Right ventricle myocardium superior (tissue), 1 donor: ENCODE measurements around the gene LINGO1. TPM values are rescaled to one million over a fixed set of nuclear protein-coding genes. Genes with fewer than 3 reads are reported as not detected.

Experiments used
- ATAC-seq: fragments of 200-7000 bp; cut with Tn5 transposase; one replicate; pipeline ENCODE4 v1.9.1; 2020; ENCODE audit warnings: mild to moderate bottlenecking; ENCODE audit not compliant: poor library complexity
- DNase-seq: peaks from one replicate; pipeline ENCODE4 v3.0.0-alpha.2; 2020
- intact Hi-C: fragments of 100-400 bp; cut with DNase I; formaldehyde crosslinking; loops from one replicate; pipeline ENCODE4 v1.11.2; 2022
- total RNA-seq: library from RNA; stranded (reverse); fragmentation: NEBNext Ultra II Directional; extraction: Animal tissue kit (Norgen Biotek cat#: 25700); gene quantifications from one replicate; pipeline ENCODE4 v1.2.1, GENCODE V29; 2021
- donor health status: DM: no; HTN: yes; CAD: no; lungs with severe emphysema.

The LINGO1 gene
- total RNA-seq, 1 donor from 2014 or later = 0.81 TPM

DNA sequence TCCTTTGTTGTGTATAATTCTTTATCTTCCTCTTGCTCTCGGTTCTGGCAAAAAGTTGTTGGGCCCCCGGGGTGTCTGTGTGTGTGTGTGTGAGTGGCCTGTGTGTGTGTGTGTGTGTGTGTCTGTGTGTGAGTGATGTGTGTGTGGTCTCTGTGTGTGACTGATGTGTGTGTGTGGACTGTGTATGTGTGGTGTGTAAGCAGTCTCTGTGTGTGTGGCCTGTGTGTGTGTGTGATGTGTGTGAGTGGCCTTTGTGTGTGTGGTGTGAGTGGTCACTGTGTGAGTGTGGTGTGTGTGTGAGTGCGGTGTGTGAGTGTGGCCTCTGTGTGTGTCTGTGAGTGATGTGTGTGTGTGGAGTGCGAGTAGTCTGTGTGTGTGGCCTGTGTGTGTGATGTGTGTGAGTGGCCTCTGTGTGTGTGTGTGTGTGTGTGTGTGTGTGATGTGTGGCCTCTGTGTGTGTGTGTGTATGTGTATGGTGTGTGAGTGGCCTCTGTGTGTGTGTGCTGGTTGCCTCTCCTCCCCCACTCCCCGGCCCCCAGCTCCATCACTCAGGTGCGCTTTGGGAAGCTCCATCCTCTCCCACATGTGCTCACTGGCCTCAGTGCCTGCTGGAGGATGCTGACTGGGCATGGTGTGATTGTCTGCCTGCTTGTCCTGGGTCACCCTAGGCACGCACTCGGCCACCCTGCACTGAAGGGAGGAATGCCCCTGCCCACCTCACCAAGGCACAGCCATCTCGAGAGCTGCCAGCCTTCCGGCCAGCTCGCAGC lies 8.8 kb downstream of the LINGO1 start:
- no peak for DNase-seq
- no peak for ATAC-seq

DNA sequence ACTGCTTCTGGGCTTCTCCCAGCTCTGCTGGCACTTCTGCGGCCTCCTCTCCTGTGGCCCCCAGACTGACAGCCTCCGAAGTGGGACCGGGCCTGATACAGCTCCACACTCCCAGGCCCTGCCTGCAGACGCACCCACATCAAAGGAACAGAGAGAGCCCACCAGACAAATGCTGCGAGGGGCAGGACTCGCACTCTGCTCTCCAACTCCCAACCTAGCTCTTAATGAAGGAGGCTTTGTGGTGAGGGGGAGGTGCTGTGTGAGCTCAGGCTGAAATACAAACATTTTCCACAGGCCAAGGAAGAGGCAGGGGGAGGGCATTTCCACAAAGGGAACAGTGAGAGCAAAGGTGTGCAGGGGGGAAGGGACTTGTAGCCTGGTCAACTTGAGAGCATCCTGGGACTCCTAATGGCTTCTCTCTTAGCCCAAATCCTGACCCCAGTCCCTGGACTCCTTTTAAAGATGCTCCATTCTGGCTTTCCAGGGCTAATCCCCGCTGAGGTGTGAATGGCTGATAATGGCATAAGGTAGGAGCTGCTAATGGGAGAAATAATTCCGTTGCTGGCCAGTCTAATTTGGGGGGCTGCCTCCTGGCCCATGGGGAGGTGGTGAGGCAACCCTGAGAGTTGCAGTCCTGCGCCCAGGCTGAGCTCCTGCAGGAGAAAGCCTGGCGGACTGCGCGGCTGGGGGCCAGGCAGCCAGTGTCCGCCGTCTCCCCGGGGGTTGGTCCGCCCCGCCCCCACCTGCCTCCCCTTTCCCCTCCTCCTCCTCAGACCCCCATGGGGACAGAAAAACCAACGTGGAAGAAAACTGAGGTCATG lies 9.6 kb downstream of the LINGO1 start:
- ATAC-seq = no peak
- intact Hi-C loops = no loop called here

More for the DNA sequence above, 8.8 kb downstream of the LINGO1 start:
- intact Hi-C loops = no loop called here

DNA sequence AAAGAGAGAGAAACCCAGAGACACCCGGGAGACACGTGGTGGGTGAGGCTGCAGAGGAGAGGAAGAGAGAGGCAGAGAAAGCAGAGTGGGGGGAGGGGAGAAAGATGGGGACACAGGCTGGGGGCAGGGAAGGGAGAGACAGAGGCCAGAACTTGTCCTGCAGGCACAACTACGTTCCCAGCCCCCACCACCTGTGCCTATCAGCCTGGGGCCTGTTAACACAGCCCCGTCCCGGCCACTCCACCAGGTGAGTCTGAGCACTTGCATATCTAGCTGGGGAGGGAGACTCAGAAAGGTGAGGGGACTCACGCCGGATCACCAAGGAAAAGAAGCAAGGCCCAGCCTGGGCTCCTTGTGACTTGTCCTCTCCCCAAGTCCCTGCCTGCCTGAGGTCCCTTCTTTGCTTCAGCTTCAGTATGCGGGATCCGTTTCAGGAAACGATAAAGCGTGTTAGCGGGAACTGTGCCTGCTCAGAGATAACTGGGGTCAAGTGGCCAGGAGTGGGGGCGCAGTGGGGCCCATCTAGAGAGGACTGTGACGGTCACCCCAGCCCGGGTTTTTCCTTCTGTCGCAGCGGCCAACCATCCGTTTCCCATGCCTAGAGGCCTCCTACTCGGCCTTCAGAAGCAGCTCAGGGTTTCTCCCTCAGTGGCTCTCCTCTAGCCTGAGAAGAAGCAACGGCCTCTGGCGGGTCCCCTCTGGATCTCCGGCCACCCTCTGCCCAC lies 10.3 kb downstream of the LINGO1 start:
- no peak for DNase-seq
- intact Hi-C loops = no loop called here
- ATAC-seq = no peak

More for the DNA sequence above, 9.6 kb downstream of the LINGO1 start:
- no peak for DNase-seq

DNA sequence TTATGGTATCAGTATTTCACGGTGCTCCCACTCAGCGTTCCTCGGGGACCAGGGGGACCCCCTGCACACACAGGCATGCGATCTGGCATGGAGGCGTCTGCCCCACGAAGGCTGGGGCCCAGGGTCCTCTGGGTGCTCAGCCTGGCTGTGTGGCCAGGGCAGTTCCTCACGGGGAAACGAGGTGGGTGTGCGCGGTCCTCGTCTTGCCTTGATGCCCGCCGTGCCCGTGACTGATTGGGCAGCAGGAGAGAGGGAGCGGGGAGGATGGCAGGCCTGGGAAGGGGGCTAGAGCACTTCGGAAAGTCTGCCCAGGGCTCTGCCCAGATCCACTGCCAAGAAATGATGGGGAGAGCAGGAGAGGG lies 10.9 kb downstream of the LINGO1 start:
- DNase-seq (no peak), ATAC-seq (no peak)

DNA sequence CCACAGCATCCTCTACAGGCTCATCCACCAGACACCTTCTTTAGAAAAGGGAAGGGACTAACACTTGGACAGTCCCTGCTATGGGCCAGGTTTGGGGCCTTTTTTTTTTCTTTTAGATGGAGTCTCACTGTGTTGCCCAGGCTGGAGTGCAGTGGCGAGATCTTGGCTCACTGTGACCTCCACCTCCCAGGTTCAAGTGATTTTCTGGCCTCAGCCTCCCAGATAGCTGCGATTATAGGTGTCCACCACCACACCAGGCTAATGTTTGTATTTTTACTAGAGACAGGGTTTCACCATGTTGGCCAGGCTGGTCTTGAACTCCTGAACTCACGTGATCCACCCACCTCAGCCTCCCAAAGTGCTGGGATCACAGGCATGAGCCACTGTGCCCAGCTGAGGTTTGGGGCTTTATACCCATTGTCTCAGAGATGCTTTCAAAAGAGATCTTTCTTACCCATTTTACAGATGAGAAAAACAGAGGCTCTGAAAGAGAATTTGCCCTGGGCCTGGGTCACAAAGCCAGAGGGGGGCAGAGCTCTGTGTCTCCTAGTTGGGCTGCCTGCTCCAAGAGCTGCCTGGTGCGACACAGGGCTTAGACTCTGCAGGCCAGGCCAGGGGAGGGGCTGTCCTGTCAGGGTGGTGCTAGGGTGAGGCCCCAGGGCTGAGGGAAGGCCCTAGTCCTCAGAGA lies 11.6 kb downstream of the LINGO1 start:
- ATAC-seq = no peak
- intact Hi-C loops = no loop called here
- DNase-seq = no peak

More for the DNA sequence above, 10.9 kb downstream of the LINGO1 start:
- intact Hi-C loops = no loop called here

DNA sequence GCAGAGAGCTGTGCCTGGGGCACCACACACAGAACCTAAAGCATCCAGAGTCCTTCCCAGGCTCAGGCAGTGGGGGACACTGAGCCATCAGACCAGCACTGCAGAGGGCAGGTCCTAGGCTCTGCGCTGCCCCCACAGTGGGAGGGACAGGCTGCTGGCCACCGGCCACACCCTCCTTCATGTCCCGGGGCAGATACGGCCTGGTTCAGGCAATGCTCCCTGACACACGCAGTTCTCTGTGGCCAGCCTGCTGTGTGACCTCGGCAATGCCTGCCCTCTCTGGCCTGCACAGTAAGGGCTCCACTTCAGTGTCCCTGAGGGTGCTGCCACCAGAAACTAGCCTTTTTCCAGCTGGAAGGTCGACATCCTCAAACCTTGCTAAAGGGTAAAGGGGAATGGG lies 12.4 kb downstream of the LINGO1 start:
- ATAC-seq (no peak), DNase-seq (no peak)

DNA sequence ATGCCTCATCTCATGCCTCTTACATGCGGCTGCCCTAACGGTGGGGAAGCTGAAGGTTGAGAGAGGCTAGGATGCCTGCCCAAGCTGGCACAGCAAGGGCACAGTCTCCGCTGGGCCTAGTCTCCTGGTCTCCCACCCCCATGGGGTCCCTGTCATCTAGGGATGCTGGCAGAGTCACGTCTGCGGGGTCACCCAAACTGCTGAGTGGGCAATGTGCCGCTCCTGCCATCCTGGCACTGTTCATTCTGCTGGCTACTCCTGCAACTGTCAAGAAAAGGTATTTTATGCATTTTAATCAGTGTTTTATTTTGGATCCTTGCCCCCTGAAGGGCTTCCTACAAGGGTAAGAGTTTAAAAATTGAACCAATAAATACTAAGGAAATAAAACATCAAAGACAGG lies 12.8 kb downstream of the LINGO1 start:
- intact Hi-C loops = no loop called here
- no peak for DNase-seq
- ATAC-seq = no peak

More for the DNA sequence above, 12.4 kb downstream of the LINGO1 start:
- intact Hi-C loops = no loop called here

DNA sequence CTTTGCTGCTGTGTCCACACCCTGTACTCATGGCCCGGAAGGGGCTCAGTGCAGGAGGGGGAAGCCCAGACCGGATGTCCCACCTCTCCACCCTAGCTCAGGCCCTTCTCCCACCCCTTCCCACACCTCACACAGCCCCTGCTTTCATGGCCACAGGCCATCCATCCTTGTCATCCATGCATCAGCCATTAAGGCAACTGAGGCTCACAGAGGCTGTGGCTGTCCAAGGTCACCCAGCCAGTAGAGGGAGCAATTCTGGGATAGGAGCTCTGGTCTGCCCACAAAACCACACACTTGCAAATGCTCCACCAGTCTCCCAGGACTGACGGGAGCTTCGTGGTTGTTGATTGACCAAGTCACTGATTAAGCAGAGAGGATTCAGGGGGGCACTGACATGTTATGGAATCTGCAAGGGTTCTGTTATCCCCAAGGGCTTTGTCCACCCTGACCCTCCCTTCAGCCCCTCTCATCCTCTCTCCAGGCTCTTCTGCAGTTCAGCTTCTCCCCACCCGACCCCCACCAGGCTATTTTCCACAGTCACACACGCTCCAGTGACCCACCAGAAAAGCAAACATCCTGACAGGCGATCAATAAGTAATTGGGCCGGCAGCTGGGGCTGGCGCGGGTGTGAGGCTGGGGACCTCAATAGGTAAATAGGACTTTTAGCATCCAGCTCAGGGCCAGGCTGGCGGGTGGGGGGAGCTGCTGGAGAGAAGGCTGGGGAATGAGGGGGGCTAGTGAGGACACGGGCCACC lies 15.1 kb downstream of the LINGO1 start:
- intact Hi-C loops = no loop called here
- ATAC-seq (peak; percentile 10), DNase-seq (no peak)

DNA sequence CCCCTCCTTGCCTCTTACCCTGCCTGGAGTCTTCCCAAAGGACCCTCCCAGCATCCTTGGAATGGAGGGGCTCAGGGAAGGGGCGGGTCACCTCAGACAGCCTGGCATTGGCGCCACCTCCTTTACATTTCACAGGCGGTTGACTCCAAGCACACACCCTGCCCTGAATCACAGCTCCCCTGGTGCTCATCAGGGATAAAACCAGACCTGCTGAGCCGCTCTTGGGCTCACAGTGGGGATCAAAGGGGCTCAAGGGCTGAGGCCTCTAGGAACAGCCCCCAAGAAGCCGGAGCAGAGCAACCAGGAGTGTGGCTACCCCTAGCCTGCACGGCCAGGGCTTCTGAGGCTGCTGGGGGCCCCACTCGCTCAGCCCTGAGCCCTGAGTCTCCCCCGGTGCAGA lies 16.6 kb downstream of the LINGO1 start:
- DNase-seq = no peak
- no peak for ATAC-seq
- intact Hi-C loops = no loop called here

DNA sequence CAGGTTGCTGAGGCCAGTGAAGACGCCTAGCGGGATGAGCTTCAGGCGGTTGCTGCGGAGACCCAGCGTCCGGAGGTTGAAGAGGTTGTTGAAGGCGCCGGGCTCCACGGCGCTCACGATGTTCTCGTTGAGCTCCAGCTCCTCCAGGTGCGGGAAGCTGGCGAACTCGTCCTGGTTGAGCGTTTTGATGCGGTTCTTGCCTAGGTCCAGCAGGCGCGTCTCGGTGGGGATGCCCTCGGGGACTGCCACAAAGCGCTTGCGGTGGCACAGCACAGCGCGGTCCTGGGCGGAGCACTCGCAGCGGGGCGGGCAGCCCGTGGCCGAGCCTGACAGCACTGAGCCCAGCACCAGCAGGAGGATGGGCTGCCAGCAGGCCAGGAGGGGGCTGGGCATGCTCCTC lies 17.2 kb downstream of the LINGO1 start:
- DNase-seq = no peak
- no peak for ATAC-seq
- intact Hi-C loops = no loop called here

DNA sequence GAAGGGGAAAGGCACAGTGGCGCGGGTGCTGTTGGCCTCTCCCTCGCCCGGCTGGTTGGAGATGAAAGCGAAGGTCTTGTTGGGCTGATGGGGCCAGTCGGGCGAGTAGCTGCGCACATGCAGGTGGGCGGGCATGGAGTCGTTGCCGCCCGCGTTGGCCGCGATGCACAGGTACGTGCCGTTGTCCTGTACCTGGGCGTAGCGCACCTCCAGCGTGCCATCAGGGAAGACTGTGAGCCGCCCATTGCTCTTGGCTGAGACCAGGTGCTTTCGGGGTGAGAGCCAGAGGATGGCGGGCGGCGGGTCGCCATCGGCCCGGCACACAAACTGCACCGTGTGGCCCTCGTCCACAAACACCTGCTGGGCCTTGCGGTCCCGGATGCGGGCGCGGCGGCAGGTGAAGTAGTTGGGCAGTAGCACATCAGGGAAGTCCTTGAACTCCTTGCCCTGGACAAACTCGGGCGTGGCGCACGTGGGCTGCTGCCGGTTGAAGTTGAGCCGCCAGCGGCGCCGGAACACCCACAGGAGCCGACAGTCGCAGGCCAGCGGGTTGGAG lies 18.4 kb downstream of the LINGO1 start:
- DNase-seq = no peak
- intact Hi-C loops = no loop called here
- no peak for ATAC-seq

DNA sequence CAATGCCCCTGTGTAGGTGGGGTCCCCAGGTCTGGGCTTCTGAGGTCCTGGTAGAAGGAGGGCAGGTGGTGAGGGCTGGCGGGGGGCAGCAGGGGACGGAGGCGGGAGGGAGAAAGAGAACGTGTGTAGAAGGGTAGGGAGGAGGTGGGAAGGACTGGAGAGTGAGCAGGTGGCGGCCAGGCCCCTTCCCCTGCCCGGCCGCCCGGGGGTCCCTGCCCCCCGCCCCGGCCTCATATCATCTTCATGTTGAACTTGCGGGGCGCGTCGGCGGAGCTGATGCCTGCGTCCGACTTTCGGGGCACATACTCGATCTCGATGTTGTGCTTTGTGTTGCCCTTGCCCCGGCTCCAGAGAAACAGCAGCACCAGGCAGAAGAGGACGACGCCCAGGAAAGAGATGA lies 18.9 kb downstream of the LINGO1 start:
- intact Hi-C loops = no loop called here
- DNase-seq (no peak), ATAC-seq (no peak)

DNA sequence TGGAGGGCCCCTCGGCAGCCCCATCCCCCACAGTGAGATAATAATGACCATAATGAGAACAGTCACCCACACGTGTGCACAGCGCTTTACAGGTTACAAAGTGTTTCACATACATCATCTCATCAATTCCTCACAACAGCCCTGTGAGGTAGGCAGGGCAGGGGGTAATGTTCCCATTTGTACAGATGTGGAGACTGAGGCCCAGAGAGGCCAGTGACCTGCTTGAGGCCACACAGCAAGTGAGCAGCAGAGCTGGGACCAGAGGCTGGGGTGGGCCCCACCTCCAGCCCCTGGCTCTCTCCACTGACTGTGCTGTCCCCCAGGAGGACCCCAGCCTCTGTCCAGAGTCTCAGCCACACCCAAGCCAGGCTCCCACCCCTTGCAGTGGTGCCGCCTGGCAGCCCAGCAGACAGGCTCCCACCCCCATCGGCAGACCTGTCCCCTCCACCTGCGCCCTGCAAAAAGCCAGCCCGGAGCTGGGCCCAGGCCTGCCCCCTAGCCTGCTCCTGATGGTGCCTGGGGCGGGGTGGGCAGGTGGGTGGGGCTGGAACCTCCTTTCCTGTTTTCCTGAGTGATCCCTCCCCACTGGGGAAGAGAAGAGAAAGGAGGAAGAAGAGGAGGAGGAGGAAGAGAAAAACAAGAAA lies 19.6 kb downstream of the LINGO1 start:
- DNase-seq (no peak), ATAC-seq (no peak)
- intact Hi-C loops = no loop called here

DNA sequence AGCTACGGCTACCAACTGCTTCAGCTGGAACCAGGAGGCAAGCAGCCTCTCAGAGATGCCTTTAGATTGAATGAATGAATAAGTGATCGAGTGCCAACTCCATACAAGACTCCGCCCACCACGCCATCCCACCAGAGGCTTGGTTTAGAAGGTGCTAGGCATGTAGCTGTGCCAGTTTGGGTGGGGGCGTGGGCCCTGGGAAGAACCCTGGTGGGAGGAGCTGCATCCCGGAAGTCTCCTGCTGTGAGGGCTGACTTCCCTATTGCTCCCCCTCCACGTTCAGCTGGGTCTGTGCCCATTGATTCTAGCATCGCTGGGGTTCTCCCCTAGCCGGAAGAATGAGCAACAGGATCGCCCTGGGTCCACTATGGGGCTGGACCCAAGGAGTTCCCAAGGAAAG lies 20.9 kb downstream of the LINGO1 start:
- no peak for ATAC-seq
- DNase-seq = no peak
- intact Hi-C loops = no loop called here

DNA sequence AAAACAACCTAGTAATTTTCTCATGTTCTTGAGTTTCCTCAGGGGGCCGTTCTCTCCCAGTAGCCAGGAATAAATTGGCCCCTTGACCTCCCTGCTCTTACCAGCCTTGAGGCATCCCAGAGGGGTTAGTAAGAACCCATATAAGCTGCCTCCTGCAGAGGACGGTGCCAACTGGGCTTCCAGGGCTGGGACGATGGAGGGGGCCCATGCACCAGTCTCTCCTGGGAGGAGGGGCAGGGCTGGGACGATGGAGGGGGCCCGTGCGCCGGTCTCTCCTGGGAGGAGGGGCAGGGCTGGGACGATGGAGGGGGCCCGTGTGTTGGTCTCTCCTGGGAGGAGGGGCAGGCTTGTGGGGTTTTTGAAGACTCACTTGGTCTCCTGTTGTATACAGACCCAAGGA lies 22.0 kb downstream of the LINGO1 start:
- ATAC-seq (no peak), DNase-seq (no peak)
- intact Hi-C loops = no loop called here

DNA sequence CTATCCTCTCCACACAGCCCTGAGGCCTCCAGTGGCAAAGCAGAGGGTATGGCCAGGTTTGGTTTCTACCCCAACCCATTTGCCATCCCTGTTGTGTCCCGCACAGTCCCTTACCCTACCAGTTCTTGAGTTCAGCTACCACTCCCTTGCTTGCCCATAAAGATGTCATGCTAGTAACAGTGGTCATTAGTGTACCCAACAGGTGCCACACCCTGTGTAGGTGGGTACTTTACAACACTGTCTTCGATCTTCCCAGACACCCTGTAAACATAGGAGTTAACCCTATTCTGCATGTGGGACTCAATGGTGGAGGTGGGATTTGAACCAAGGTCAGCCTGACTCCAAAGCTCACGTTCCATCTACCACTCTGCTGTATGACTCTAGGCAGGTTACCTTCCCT lies 23.2 kb downstream of the LINGO1 start:
- intact Hi-C loops = no loop called here
- ATAC-seq (no peak), DNase-seq (no peak)

DNA sequence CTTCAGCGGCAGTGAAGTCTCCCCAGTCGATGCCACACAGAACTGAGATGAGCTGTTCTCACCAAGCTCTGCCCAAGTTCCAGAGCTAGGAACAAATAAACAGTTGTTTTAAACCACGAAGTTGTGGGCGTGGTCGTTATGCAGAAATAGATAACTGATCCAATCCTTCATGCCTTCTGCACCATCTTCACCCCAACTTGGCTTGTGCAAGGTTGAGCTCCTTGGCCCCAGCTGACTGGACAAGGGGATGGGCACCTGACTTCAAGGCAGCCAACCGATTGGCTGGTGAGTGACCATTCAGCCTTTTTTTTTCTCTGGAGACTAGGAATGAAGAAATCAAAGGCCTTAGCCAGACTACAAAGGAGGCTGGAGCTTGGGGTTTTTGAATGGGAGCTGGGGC lies 23.9 kb downstream of the LINGO1 start:
- intact Hi-C loops = no loop called here
- DNase-seq (no peak), ATAC-seq (no peak)

DNA sequence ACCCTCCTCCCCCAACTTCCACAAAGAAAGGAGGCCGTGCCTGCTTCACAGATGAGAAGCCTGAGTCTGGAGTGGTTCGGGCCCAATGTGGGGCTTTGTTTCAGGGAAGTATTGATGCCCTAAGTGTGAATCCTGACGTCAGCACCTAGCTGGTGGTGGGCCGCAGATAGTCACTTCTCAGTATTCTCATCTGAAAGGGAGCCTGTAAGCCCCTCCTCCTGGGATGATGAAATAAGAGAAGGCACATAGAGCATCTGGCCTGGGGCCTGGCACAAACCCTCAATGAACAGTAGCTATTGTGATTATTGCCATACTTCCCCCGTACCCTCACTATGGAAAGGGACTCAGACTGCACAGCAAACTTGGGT lies 24.8 kb downstream of the LINGO1 start:
- DNase-seq = no peak
- intact Hi-C loops = no loop called here

More for the DNA sequence above, 24.8 kb downstream of the LINGO1 start:
- ATAC-seq = no peak
